ENCODE results near the gene PEX11B. TPM values are rescaled to one million over a fixed set of nuclear protein-coding genes. Genes with fewer than 3 reads are reported as not detected.

The PEX11B gene, protein sequence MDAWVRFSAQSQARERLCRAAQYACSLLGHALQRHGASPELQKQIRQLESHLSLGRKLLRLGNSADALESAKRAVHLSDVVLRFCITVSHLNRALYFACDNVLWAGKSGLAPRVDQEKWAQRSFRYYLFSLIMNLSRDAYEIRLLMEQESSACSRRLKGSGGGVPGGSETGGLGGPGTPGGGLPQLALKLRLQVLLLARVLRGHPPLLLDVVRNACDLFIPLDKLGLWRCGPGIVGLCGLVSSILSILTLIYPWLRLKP
- total RNA-seq: 10 to 100 TPM; 33.8 to 37.1 TPM
- long read RNA-seq, transcript PEX11B-201 (4 exons, 1,740 nt): major isoform, 68 of 77 reads
- long read RNA-seq, partial matches to known transcripts: 6 of 77 reads
- long read RNA-seq, other reads (novel, unspliced or antisense): 3 of 77 reads

DNA sequence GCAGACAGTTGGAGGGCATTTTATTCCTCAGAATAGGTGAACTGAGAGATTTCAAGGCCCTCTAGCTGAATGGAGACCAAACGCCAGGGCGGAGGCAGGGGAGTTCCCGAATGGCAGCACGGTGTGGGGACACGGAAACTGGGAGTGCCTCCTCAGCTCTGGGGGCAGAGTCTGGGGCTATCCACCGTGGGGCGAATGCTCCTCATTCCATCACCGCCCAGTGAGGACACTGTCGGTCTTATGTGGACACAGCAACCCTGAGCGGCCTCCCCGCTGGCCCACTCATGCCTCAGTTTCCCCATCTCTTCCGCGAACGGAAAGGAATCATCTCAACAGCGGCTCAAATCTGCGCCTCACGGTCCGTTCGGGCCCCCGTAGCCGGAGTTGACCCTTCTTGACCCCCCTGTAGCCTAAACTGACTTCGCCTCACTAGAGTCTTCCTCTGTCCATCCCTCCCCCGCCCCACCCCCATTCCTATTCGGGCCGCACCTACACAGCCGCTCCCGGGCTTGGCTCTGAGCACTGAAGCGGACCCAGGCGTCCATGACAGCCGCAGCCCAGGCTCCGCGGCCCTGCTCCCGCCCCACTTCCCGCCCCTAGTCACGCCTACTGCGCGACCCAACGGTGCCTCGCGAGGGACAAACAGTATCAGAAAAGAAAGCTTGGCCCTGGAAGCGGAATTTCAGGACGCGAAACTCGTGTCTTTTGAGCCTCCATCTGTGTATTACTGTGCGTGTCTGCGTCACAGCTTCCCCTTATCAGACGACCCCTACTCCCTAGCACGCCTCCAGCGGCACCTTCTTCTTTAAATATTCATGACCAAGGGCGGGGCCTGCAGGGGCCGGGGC lies at the start of gene PEX11B:
PEX11B (minus strand) TSS at position 574 of the 848 bp plus-strand sequence; CDS start at position 545, 29 bp downstream.
- DNase-seq (peak; percentile 89 to 93), ATAC-seq (peak; percentile 93)
- intact Hi-C loops (cut with DNase I, micrococcal nuclease): loop anchor here in 1 of 2 donors (10.0 kb wide), 1 partner anchor 46 kb away; the partner anchor contains the start of genes ANKRD34A and POLR3GL

DNA sequence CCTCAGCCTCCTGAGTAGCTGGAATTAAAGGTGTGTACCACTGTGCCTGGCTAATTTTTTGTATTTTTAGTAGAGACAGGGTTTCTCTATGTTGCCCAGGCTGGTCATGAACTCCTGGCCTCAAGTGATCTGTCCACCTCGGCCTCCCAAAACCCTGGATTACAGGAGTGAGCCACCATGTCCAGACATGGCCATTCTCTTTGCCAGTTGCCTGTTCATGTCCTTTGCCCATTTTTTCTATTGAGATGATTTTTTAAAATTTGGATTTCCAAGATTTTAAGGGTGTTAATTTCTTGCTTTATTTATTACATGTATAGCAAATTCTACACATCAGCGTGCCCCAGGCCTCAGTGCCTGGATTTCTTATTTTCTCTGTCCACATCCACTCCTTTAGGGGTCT lies 48.8 kb upstream of the PEX11B start:
- ATAC-seq (no peak), DNase-seq (no peak)
- intact Hi-C loops (cut with DNase I, micrococcal nuclease): loop anchor here in 1 of 2 donors (10.0 kb wide), 1 partner anchor 52 kb away; the partner anchor contains the start of genes ITGA10 and PEX11B

DNA sequence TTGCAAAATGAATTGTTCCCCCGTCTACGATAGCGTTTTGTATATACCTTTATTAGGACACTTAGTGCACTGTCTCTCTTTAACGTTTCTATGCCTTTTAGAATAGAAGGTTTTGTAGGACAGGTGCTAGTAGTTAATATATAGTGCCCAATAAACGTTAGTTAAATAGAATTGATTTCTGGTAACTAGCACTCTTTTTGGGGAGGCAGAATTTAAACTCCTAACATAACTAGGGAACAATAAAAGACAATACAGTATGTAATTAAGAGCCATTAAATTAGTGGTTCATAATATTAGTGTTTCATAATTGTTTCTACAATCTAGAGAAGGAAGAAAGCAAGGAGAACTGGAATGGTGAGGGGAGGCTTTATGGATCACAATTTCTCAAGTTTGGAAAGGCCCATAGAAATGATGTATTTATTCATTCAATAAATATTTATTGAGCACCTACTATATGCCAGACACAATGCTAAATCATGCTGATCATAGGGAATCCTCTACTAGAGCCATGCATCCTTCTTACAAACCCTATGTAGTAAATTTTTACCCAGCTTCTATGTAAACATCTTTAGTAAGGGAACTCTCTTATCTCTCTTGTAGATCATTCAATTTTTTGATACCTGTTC lies 46.7 kb upstream of the PEX11B start:
- no peak for ATAC-seq
- intact Hi-C loops (cut with DNase I, micrococcal nuclease): loop anchor here in 1 of 2 donors (10.0 kb wide), 1 partner anchor 50 kb away; the partner anchor contains the start of genes ITGA10 and PEX11B
- no peak for DNase-seq

DNA sequence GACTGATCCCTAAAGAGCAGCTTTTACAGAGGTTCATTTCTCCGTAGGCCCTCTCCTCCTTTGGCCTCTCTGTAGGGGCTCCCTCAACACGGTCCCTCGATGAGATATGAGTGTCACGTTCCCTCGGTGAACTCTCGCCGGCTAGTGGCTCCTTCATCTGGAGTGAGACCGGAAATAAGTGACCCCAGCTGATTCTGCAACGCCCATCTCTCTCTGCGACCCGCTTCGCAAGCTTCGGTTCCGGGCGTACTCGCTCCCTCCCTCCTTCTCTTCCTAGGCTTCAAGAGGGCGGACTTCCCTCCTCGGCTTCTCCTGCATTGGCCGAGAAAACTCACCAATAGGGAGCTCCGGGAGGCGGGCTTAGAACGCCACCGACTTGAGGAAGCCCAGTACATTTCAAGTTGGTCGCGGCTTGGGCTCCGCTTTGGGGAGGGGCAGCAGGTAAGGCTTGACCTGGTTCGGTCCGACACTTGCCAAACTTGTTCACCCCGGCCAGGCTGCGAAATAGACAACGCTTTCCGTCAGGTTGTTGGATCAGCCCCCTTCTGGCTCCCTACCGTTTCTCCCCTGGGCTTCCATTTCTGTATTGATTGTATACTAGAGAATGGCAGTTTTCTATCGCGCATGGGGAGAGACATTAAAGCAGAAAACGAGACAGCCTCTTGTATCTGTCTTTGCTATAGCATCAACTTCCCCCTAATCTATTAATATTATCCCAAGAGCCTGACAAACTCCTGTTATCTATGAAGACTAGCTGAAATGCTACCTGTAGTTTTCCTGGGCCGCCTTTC lies 46.0 kb upstream of the PEX11B start, which contains the start of the genes ANKRD34A and POLR3GL:
ANKRD34A (minus strand) TSS at position 248 of the 791 bp plus-strand sequence. CDS start 2,816 bp downstream, outside the sequence.
POLR3GL (plus strand) TSS at position 363 of the 791 bp plus-strand sequence. CDS start 10,176 bp downstream, outside the sequence.
- DNase-seq (peak; percentile 97 to 98), ATAC-seq (peak; percentile 95)
- intact Hi-C loops (cut with DNase I, micrococcal nuclease): loop anchor here in 1 of 2 donors (10.0 kb wide), 1 partner anchor 50 kb away; the partner anchor contains the start of genes ITGA10 and PEX11B

DNA sequence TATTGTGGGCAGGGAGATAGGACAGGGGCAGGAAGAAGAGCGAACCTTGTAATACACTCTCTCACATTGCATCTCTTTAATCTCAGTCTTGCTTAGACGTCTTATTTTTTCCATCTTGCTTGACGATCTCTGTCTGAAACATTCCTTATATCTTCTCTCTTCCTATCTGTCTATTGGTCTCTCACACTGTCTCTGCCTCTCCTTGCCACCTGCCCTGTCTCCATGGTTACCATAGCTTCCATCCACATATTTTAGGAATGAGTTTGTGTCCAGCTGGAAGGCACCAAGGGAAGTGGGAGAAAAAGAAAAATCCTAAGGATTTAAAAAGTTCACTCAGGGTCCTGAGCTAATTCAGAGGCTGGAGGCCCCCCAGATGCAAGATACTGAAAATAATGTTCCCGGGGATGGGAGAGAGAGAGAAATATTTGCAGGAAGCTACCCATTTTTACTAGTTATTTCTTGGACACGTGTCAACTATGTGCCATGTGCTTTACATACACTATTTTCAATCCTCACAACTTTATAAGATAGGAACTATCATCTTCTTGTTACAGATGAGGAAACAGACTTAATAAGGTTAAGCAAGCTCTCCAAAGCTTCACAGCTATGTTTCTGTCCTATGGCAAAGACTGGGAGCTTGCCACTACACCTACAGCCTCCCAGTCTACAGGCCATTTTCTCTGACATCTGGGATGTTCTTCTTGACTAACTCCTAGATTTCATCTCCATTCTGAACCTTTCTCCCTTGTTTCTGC lies 44.9 kb upstream of the PEX11B start:
- ATAC-seq: no peak
- DNase-seq: no peak

DNA sequence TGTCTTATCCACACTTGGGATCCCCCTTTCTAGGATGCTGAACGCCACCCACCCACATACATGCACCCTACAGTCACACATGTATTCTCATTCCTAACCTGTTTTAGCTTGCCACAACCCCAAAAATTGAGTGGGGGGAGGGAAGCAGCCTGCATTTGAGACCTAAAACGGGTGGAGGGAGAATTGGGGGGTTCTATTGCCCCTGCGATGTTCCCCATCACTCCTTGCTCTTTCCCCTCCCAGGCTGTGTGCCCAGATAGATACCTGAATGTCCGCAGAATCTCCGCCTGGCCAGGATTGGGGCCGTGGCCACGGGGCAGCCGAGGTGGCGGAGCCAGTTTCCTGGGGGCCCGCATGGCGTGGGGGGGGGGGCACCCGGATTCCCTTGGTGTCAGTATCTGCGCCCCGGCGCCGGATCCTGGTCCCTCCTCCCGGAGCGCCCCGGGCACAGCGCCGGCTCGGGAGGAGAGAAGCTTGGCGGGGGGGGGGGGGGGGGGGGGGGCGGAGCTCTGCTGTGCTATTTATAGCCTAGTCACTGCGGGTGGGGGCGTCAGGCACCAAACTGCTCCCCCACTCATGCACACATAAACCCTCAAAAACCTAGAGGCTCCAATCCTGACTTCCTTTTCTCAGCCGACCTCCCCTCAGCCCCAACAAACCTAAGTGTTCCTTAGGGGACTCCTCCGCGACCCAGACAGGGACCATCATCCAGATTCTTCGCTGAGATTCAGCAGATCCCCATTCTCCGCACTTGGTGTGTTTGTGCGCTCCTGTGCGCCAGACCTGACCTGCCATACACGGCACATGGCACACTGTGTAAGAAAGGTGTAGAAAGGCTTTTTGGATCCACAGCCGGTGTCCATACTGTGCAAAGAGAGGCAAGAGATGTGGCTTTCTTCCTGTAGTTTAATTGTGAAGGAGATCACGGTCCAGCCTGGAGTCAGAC lies 43.9 kb upstream of the PEX11B start:
- DNase-seq (peak; percentile 41 to 55), ATAC-seq (no peak)
- intact Hi-C loops (cut with DNase I, micrococcal nuclease): loop anchor here in 1 of 2 donors (10.0 kb wide), 1 partner anchor 48 kb away; the partner anchor contains the start of genes ITGA10 and PEX11B

More for the DNA sequence above, 44.9 kb upstream of the PEX11B start:
- intact Hi-C loops (cut with DNase I, micrococcal nuclease): loop anchor here in 1 of 2 donors (10.0 kb wide), 1 partner anchor 49 kb away; the partner anchor contains the start of genes ITGA10 and PEX11B

DNA sequence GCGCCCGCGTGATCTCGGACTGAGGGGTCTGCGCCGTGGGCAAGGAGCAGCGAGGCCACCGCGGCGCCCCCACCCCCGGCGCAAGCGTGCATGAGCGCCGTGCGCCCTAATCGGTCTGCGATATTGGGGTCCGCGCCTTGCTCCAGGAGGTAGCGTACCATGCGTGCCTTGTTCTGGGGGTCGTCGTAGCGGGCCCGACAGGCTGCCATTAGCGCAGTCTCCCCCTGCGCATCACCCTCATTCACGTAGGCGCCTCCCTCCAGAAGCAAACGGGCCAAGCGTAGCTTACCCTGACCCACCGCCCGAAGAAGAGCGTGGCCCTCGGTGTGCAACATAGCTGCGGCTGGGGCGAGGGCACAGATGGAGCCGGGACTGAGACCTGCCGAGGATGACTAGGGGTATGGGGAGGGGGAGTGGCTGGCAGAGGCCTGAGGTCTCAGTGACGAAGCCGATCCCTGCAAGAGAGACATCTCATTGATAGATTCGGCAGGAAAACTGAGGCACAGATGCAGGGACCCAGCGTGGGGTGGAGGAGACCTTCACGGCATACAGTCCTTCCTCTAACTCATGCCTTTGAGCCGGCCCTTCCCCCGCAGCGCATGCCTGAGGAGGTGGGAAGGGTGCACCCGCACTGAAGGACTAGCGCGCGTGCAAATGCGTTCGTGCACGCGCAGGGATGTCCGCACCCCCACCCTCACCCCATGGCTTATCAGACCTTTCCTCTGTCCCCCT lies 43.1 kb upstream of the PEX11B start:
- ATAC-seq: no peak
- intact Hi-C loops (cut with DNase I, micrococcal nuclease): loop anchor here in 1 of 2 donors (10.0 kb wide), 1 partner anchor 47 kb away; the partner anchor contains the start of genes ITGA10 and PEX11B
- peak; percentile 51 to 69 for DNase-seq

DNA sequence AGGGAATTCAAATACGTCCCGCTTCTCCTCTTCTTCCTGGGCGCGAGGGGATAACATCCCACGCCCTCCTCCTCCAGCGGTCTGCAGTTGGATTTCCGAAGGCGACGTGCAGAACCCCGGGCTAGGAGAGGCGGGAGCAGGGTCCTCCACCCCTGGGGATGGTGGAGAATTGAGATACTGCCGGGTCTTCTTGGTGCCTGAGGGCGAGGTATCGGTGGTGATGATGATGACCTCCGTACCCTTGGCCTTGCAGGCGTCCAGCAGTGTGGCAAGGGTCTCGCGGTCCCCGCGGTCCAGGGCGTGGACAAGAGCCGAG lies 42.5 kb upstream of the PEX11B start:
- intact Hi-C loops (cut with DNase I, micrococcal nuclease): loop anchor here in 1 of 2 donors (10.0 kb wide), 1 partner anchor 46 kb away; the partner anchor contains the start of genes ITGA10 and PEX11B
- no peak for DNase-seq
- no peak for ATAC-seq

DNA sequence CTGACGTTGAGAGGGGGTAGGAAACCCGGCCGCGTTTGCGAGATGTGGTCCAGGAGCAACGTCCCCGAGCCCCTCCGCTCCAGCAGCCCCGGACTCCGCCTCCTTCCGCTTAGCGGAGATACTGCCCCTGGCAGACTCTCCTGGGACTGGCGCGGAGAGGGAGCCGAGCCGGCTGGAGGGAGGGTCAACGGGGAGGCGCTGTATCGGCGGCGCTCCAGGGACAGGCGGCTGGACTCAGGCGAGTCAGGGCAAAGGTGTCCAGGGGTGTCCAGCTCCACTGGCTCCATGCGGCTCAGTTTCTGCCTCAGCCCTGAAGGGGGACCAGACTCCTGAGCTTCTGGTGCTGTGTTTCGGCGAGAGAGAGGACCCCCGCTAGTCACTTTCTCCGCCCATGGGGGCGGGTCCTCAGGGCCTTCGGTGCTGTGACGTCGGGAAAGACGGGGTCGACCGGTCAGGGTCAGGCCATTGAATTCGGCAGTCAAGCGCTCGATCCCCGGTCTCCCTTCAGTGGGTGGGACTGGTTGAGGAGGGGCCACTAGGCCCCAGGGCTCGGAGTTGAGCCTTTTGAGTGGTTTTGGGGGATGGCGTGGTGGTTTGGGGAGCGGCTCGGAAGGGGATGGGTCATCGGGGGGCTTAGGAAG lies 42.1 kb upstream of the PEX11B start:
- ATAC-seq: peak; percentile 28
- intact Hi-C loops (cut with DNase I, micrococcal nuclease): loop anchor here in 1 of 2 donors (10.0 kb wide), 1 partner anchor 46 kb away; the partner anchor contains the start of genes ITGA10 and PEX11B

DNA sequence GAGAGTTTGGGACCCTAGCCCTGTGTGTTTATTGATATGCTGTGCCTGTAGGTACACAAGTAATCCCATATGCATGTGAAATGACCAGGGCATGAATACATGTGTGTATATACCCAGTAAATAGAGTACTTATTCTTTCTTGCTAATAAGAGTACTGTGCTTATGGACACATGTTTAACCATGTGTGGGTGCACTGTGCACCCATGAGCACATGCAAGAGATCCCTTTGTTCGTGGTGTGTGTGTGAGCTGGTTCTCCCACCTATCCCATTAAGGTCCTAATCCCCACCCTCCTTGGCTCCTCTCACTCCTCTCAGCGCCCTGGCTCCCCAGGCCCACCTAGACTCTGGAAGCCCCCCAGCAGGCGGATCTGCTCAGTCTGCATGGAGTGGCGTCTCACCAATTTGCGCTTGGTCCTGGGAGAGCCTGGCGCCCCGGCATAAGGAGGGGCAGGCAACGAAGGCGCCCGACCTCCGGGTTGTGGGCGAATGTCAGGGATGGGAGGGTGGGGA lies 41.5 kb upstream of the PEX11B start:
- ATAC-seq: no peak
- DNase-seq: no peak
- intact Hi-C loops (cut with DNase I, micrococcal nuclease): loop anchor here in 1 of 2 donors (10.0 kb wide), 1 partner anchor 45 kb away; the partner anchor contains the start of genes ITGA10 and PEX11B

More for the DNA sequence above, 42.1 kb upstream of the PEX11B start:
- DNase-seq: peak; percentile 72 to 78

DNA sequence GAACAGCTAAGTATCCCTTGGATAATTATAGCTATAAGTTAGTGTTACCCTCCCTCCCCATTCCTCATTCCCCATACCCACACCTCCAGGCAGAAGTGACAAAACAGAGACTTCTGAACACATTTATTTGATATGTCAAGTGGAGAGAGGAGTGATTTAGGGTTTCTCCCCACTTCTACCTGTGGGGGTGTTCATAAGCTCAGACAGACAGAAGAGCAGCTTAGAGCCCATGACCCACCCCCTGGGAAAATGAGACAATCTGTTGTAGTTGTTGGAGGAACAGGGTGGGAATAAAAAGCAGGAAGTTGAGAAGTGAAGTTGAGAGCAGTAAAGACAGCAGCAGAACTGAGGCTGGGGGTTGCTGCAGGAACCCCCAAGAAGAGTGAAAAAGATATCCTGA lies 40.8 kb upstream of the PEX11B start:
- no peak for DNase-seq
- intact Hi-C loops (cut with DNase I, micrococcal nuclease): no loop called here
- no peak for ATAC-seq

DNA sequence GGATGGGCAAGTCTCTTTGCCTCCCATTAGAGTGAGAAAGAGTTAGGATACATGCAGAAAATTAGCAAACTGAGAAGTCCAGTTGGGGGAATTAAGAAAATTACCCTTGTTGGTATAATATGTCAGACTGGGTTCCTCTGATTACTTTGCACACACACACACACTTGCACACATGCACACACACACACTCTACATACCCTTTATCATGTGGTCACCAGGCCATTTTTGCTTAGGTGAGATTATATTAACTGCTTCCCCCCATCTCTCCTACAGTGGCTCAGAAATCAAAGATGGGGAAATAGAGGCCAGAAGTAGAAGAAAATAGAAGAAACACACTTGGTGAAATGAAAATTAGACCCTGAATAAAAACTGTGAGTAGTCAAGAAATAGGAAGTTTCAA lies 40.2 kb upstream of the PEX11B start:
- intact Hi-C loops (cut with DNase I, micrococcal nuclease): no loop called here
- DNase-seq (no peak), ATAC-seq (no peak)

DNA sequence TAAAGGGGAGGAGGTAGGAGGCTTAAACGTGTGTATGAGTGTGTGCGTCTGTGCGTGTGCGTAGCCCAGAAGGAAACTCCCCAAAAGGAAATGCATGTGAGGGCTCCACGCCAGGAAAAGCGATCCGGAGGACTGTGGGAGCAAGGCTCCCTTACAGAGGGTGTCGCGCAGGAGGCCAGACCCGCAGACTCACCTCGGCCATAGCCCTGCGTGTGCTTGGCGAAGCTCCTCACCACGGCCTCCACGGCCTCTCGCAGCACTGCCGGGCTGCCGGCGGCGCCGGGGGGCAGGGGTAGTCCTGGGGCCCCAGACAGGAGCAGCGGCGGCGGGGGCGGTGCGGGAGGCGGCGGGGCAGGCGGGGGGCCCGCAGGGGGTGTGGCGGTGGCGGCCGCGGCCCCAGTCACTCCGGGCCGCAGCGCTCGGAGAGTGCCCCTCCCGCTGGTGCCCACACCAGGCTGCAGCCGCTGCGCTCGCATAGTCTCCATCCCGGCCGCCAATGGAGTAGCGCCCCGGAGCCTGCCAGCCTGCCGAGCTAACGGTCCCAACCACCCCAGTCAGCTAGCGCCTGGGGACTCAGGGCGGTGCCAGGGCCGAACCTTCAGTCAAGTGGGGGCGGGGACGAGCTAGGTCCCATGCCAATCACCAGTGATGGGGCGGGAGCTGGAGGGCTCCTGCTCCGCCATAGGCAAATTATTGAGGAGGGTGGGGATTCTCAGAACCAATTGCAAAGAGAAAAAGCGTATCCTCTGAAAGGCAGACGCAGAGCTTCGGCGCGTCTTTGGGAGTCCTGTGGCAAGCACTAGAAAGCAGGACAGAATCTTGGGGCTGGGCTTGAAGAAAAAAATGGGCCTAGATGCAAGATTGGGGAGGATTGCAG lies 39.2 kb upstream of the PEX11B start, which contains the start of gene LIX1L:
LIX1L (minus strand) TSS at position 575 of the 877 bp plus-strand sequence; CDS start at position 485, 90 bp downstream.
- peak; percentile 96 to 97 for DNase-seq
- intact Hi-C loops (cut with DNase I, micrococcal nuclease): no loop called here
- peak; percentile 95 for ATAC-seq

All from left colon (tissue), 2 donors.